ENCODE results near the gene CXCR5.

The CXCR5 gene

DNA sequence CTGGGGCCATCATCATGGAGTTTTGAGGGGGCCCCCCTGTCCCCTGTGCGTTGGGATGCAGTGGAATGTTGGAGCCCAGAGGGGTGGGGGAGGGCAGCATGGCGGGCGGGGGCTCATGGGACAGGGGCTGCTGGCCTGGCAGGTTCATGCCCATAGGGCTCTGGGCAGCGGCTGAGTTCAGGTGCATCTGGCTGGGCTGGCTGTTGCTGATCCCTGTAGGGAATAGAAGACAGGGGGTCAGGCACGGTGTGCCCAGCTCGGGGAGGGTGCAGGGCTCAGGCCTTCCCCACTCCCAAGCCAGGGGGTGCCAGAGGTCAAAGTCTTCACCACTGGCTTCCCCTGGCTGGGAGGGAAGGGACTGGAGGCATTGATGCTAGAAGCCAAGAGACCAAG, 15.6 kb downstream of the CXCR5 start:
- Histone ChIP-seq H3K27me3 (ENCODE audit: control insufficient read depth, insufficient read depth, low read length) (no peaks in the 10 kb centered on the region), H3K4me1 (ENCODE audit: control insufficient read depth, insufficient read depth, low read length) (peaks cover 23% of the 10 kb centered on the region), H3K27ac (ENCODE audit: low read depth, low read length) (no peak overlapping the region), H3K36me3 (ENCODE audit: control insufficient read depth, insufficient read depth, low read length) (peaks cover 54% of the 10 kb centered on the region), H3K9ac (ENCODE audit: low read length) (no peak overlapping the region), H3K9me3 (ENCODE audit: control insufficient read depth, insufficient read depth, low read depth, low read length) (no peaks in the 10 kb centered on the region), H3K4me3 (ENCODE audit: low read depth, low read length) (no peak overlapping the region)

- Histone ChIP-seq H3K36me3 (ENCODE audit: control insufficient read depth, insufficient read depth, low read length) (peaks cover 60% of the 10 kb centered on the region), H3K27me3 (ENCODE audit: control insufficient read depth, insufficient read depth, low read length) (no peaks in the 10 kb centered on the region), H3K9ac (ENCODE audit: low read length) (no peak overlapping the region), H3K4me1 (ENCODE audit: control insufficient read depth, insufficient read depth, low read length) (peaks cover 23% of the 10 kb centered on the region), H3K4me3 (ENCODE audit: low read depth, low read length) (no peak overlapping the region), H3K9me3 (ENCODE audit: control insufficient read depth, insufficient read depth, low read depth, low read length) (no peaks in the 10 kb centered on the region), H3K27ac (ENCODE audit: low read depth, low read length) (no peak overlapping the region)
These were observed 16.1 kb downstream of the CXCR5 start for GRCh38 chr11:118899706-118900360.

DNA sequence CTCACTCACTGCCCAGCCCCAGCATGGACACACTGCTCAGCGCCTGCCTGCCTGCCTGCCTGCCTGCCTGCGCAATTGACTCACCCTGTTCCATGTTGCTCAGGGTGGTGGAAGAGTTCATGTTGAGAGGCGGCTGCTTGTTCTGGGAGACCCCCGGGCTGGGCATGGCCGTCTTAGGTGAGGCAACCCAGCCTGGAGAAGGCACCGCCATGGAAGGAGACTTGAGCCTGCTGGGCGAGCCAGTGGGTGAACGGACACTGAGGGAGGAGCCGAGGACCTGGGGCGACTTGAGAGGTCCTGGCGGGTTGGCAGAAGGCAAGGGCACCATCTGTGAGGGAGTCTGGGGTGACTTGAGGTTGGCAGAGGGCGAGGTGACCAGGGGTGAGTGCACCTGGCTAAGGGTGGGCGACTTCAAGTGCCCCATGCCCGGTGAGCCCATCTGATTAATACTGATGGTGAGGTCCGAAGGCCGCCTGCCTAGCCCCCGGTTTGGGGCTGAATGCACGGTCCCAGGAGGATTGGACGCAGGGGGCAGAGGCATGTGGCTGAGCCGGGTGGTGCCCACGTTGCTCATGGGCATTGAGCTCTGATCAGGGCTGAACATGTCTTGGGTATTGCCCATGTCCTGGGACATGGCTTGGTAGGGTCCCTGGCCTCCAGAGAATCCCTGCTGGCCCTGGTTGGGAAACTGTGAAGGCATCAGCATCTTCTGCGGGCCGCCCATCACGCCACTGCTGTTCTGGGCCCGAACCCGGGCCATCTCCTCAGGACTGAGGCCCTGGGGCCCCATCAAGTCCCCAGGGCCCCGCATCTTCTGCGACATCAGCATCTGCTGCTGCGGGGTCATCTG, 17.1 kb downstream of the CXCR5 start:
- no peak overlapping the region for H3K27ac ChIP-seq (ENCODE audit: low read depth, low read length)
- H3K4me1 ChIP-seq (ENCODE audit: control insufficient read depth, insufficient read depth, low read length), result peaks cover 20% of the 10 kb centered on the region
- H3K9ac ChIP-seq (ENCODE audit: low read length), result no peak overlapping the region
- H3K9me3 ChIP-seq (ENCODE audit: control insufficient read depth, insufficient read depth, low read depth, low read length), result no peaks in the 10 kb centered on the region
- peaks cover 63% of the 10 kb centered on the region for H3K36me3 ChIP-seq (ENCODE audit: control insufficient read depth, insufficient read depth, low read length)
- no peak overlapping the region for H3K4me3 ChIP-seq (ENCODE audit: low read depth, low read length)
- H3K27me3 ChIP-seq (ENCODE audit: control insufficient read depth, insufficient read depth, low read length), result no peaks in the 10 kb centered on the region

DNA sequence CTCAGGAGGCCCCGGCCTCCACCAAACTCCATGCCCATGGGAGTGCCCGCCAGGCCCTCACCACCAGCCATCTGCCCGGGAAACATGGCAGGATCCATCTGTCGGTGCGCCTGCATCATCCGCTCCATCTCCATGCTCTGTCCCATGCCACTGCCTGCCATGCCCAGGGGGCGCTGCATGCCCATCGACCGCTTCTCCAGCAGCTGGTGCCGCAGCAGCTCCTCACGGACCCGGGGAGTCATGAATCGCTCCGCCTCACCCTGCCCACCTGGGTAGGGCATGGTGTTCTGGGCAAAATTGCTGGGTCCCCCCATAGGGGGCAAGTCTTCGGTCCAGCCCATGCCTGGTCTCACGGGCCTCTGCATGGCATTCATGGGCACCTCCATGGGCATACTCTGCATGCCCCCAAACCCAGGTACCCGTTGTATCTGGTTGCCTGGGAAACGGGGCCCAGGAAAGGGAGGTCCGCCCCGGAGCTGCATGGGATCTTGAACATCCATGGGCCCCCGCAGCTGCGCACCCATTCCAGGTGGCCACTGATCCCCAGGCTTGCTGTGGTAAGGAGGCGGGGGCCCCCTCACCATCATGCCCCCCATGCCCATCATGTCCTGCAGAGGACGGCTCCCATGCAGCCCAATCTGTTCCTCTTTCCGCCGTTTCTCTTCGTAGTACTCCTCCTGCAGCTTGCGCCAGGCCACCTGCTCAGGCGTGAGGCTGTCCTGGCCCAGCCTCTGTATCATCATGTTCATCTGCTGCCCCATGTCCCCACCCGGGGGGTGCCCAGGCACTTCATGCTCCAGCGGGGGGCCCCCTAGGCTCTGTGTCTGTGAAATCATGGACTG, 18.0 kb downstream of the CXCR5 start:
- Histone ChIP-seq H3K4me3 (ENCODE audit: low read depth, low read length) (no peak overlapping the region), H3K27ac (ENCODE audit: low read depth, low read length) (no peak overlapping the region), H3K27me3 (ENCODE audit: control insufficient read depth, insufficient read depth, low read length) (no peaks in the 10 kb centered on the region), H3K36me3 (ENCODE audit: control insufficient read depth, insufficient read depth, low read length) (peaks cover 73% of the 10 kb centered on the region), H3K4me1 (ENCODE audit: control insufficient read depth, insufficient read depth, low read length) (peaks cover 12% of the 10 kb centered on the region), H3K9ac (ENCODE audit: low read length) (no peak overlapping the region), H3K9me3 (ENCODE audit: control insufficient read depth, insufficient read depth, low read depth, low read length) (no peaks in the 10 kb centered on the region)

DNA sequence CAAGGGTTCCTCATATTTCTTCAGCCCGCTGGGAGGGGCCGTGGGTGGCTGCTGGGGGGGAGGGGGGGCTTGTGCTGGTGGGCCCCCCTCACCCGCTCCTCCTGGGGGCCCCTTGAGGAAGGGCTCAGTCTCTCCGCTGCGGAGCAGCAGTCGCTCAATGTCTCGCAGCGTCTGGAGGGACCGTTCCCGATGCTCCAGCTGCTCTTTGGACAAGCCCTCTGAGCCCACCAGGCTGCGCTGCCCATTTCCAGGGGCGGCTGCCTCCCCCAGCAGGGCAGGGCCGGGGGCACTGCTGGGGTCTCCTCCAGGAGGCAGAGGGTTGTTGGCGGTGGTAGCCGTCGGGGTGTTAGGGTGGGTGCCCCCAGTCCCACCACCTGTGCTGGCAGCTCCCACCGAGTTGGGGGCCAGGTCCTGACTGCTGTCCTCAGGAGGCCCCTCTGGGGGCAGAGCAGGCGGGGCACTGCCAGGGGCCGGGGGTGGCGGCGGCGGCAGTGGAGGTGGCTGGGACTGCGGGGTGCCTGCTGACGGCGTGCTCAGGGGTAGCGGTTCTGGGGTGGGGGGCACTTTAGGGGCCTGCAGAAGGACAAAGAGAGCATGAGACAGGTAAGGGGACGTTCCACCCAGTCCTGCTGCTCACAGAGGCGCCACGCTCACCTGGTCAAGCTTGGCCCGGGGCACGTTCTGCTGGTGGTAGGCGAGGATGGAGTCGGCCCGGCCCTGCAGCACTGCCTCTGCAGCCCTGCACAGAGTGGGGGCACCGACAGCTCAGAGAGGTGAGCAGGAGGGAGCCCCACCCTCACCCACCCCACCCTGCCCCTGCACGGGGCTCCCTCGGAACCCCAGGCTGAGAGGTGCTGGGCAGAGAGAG, 18.9 kb downstream of the CXCR5 start:
- peaks cover 79% of the 10 kb centered on the region for H3K36me3 ChIP-seq (ENCODE audit: control insufficient read depth, insufficient read depth, low read length)

GRCh38 chr11:118903204-118904015, 19.7 kb downstream of the CXCR5 start:
- H3K36me3 ChIP-seq (ENCODE audit: control insufficient read depth, insufficient read depth, low read length), result peaks cover 83% of the 10 kb centered on the region
- no peaks in the 10 kb centered on the region for H3K9me3 ChIP-seq (ENCODE audit: control insufficient read depth, insufficient read depth, low read depth, low read length)
- H3K4me1 ChIP-seq (ENCODE audit: control insufficient read depth, insufficient read depth, low read length), result peaks cover 19% of the 10 kb centered on the region
- H3K27me3 ChIP-seq (ENCODE audit: control insufficient read depth, insufficient read depth, low read length), result no peaks in the 10 kb centered on the region
- H3K9ac ChIP-seq (ENCODE audit: low read length), result no peak overlapping the region
- no peak overlapping the region for H3K4me3 ChIP-seq (ENCODE audit: low read depth, low read length)
- no peak overlapping the region for H3K27ac ChIP-seq (ENCODE audit: low read depth, low read length)

More for the DNA sequence above, 18.9 kb downstream of the CXCR5 start:
- H3K9ac ChIP-seq (ENCODE audit: low read length), result no peak overlapping the region
- H3K27me3 ChIP-seq (ENCODE audit: control insufficient read depth, insufficient read depth, low read length), result no peaks in the 10 kb centered on the region
- no peak overlapping the region for H3K4me3 ChIP-seq (ENCODE audit: low read depth, low read length)
- no peak overlapping the region for H3K27ac ChIP-seq (ENCODE audit: low read depth, low read length)
- peaks cover 16% of the 10 kb centered on the region for H3K4me1 ChIP-seq (ENCODE audit: control insufficient read depth, insufficient read depth, low read length)
- no peaks in the 10 kb centered on the region for H3K9me3 ChIP-seq (ENCODE audit: control insufficient read depth, insufficient read depth, low read depth, low read length)

- H3K4me3 ChIP-seq (ENCODE audit: low read depth, low read length), result peak overlapping the region; percentile 42
- peak overlapping the region; percentile 30 for H3K9ac ChIP-seq (ENCODE audit: low read length)
- peaks cover 46% of the 10 kb centered on the region for H3K36me3 ChIP-seq (ENCODE audit: control insufficient read depth, insufficient read depth, low read length)
- no peaks in the 10 kb centered on the region for H3K27me3 ChIP-seq (ENCODE audit: control insufficient read depth, insufficient read depth, low read length)
- no peak overlapping the region for H3K27ac ChIP-seq (ENCODE audit: low read depth, low read length)
- no peaks in the 10 kb centered on the region for H3K9me3 ChIP-seq (ENCODE audit: control insufficient read depth, insufficient read depth, low read depth, low read length)
- peaks cover 41% of the 10 kb centered on the region for H3K4me1 ChIP-seq (ENCODE audit: control insufficient read depth, insufficient read depth, low read length)
These were observed 23.7 kb downstream of the CXCR5 start for GRCh38 chr11:118907051-118908042.

DNA sequence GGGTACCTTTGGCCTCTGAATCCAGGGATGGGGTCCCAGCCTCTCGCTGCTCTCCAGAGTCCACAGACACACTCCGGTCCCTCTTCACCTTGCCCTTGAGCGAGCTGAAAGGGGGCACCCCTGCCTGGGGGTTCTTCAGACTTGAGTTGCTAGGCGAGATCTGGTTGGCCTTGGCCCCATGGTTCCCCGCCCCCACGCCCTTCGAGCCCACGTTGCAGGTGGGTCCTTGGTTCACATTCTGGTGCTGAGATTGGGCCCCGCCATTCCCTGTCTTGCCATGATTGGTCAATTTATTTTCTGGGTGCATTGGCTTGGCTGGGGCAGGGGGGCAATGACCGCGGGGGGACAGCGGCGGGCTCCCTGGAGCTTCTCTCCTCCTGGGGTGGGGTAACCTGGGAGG, 24.6 kb downstream of the CXCR5 start:
- H3K36me3 ChIP-seq (ENCODE audit: control insufficient read depth, insufficient read depth, low read length), result peaks cover 39% of the 10 kb centered on the region

GRCh38 chr11:118908901-118909618, 25.4 kb downstream of the CXCR5 start:
- H3K27ac ChIP-seq (ENCODE audit: low read depth, low read length), result peak overlapping the region; percentile 94

More for the DNA sequence above, 24.6 kb downstream of the CXCR5 start:
- Histone ChIP-seq H3K4me1 (ENCODE audit: control insufficient read depth, insufficient read depth, low read length) (peaks cover 50% of the 10 kb centered on the region), H3K27me3 (ENCODE audit: control insufficient read depth, insufficient read depth, low read length) (no peaks in the 10 kb centered on the region), H3K9ac (ENCODE audit: low read length) (no peak overlapping the region), H3K27ac (ENCODE audit: low read depth, low read length) (no peak overlapping the region), H3K4me3 (ENCODE audit: low read depth, low read length) (peak overlapping the region; percentile 42; the same call in 1 of the 2 replicates), H3K9me3 (ENCODE audit: control insufficient read depth, insufficient read depth, low read depth, low read length) (no peaks in the 10 kb centered on the region)

More at GRCh38 chr11:118908901-118909618, 25.4 kb downstream of the CXCR5 start:
- Histone ChIP-seq H3K9ac (ENCODE audit: low read length) (peak overlapping the region; percentile 92), H3K27me3 (ENCODE audit: control insufficient read depth, insufficient read depth, low read length) (no peaks in the 10 kb centered on the region), H3K4me3 (ENCODE audit: low read depth, low read length) (peak overlapping the region; percentile 57), H3K4me1 (ENCODE audit: control insufficient read depth, insufficient read depth, low read length) (peaks cover 57% of the 10 kb centered on the region), H3K36me3 (ENCODE audit: control insufficient read depth, insufficient read depth, low read length) (peaks cover 31% of the 10 kb centered on the region), H3K9me3 (ENCODE audit: control insufficient read depth, insufficient read depth, low read depth, low read length) (no peaks in the 10 kb centered on the region)
